Ramos (cell line): ENCODE measurements around the gene BAK1.
"Not testable (repeated sequence)": the region's sequence is repeated elsewhere in the genome, so short reads cannot be mapped to it uniquely, and the experiment has no call there.

Source experiments
- in situ Hi-C: fragments of 300-500 bp; cut with MboI; formaldehyde crosslinking; loops from one replicate; pipeline ENCODE4 v1.14.3; 2022; ENCODE audit warnings: low sequenced_read_pairs; ENCODE audit not compliant: unreplicated experiment

Gene BAK1

DNA sequence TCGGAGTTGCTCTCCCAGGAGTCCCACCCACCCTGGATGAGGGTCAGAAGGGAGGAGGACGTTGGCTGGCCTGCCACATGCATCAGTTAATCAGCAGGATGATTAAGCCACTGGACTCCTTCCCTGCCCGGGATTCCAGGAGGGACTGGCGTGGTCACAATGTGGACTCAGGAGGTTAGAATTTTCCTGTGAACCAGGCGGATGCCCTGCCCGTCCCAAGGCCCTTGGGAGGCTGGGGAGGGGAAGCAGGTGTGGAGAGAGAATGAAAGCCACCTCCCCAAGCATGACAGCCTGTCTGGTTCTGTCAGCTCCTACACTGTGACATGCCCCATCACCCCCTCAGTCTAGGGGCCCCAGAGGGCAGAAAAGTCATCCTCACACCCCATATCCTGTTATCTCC, 29.5 kb upstream of the BAK1 start:
- in situ Hi-C loops: no loop called here

DNA sequence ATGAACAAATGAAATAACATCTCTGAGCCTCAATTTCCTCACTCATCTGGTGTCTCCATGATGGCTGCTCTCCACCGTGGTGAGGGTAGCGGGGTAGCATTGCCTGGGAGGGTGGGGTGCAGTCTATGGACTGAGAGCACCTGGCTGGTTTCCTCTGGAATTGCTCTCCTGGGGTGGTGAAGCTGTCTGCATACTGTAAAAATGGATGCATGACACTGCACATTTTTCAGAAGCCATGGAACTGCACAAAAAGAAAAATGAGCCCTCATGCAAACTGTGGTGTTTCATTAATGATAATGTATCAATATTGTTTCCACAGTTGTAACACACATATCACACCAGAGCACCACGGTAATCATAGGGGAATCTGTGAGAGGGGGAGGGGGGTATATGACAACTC, 28.9 kb upstream of the BAK1 start:
- in situ Hi-C loops: no loop called here

DNA sequence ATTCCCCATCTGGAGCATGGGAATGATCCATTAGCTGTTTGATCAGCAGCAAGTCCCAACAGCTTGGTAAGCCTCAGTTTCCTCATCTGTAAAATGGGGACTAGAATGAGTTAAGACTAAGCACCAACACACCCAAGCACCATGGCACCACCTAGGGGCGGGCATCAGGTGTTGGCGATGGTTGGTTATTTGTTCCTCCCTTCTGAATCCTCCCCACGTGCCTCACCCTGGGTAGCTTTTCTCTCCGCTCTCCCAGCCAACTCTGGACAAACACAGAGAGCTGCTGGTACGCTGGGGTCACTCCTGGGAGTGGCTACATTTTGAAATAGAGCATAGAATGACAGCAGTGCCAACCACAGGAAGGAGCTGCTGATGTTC, 27.7 kb upstream of the BAK1 start:
- in situ Hi-C loops: no loop called here

DNA sequence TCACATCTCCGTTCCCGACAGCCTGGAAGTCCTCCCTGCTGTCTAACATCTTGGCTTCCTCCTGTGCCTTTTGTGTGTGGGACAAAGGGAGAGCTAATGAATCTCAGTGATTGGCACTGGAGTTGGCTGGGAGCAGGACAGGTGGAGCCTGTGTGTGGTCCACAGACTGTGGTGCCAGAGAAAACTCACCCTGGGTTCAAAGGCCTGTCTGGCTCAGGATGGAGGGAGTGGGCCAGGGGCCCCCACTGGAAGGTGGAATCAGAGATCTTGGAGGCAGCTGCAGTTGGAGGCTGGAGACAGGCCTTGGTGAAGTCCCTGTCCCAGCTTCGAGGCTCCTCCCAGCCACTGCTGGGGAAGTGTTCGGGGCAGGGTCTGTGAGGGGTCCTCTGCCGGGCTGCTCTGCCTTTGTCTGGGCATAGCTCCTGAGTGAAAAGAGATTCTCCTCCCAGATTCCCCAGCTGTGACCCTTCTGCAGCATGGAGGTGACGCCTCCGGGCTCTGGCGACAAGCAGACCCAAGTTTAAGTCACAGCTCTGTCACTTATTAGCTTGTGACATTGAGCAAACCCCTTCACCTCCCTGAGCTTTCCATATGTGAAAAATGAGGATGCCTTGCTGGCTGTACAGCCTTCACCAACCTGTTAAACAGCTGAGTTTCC, 27.2 kb upstream of the BAK1 start:
- in situ Hi-C loops: no loop called here

DNA sequence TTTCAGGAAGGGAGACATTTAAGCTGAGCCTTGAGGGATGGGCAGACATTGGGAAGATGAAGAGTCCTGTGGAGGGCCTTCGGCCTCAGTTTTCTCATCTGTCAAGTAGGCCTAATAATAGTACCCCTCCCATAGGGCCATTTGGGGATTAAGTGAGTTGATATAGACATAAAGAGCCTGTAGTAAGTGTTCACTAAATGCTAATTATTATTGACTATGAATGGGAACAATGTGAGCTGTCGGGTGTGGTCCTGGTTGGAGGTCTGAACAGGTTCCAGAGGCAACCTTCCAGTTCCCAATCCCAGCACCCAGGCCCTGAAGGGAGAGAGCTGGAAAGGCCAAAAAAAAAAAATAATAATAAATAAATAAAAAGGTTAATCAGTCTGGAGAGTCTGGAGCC, 26.6 kb upstream of the BAK1 start:
- in situ Hi-C loops: no loop called here

DNA sequence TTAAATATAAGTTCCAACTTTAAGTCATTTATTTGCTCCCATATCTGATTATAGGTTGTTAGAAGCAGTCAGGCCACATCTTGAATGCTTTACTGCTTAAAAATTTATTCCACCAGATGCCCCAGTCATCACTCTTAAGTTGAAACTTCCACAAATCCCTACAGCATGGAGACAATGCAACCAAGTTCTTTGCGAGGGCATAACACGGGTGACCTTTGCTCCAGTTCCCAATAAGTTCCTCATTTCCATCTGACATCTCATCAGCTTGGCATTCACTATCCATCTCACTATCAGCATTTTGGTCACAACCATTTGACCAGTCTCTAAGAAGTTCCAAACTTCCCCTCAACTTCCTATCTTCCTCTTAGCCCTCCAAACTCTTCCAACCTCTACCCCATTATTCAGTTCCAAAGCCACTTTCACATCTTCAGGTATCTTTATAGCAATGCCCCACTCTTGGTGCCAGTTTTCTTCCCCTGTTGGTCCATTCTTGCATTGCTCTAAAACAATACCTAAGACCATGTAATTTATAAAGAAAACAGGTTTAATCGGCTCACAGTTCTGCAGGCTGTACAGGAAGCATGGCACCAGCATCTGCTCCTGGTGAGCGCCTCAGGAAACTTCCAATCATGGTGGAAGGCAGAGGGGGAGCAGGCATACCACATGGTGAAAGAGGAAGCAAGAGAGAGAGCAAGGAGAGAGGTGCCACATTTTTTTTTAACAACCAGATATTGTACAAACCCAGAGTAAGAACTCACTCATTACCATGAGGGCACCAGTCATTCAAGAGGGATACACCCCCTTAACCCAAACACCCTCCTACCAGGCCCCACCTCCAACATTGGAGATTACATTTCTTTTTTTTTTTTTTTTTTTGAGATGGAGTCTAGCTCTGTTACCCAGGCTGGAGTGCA, 25.1 kb upstream of the BAK1 start:
- in situ Hi-C loops: no loop called here

DNA sequence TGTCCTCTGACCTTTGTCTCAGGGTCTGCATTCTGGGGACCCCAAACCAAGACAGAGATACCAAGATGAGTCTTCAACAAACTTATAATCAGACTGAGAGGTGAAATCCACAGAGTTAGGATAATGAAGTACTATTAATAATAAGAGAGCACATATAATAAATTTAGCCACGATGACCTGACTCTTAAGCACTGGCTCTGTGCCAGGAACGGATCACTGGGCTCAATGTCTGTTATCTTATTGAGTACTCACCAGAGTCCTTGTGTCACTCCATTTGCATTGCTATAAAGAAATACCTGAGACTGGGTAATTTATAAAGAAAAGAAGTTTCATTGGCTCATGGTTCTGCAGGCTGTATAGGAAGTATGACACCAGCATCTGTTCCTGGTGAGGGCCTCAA, 22.1 kb upstream of the BAK1 start:
- in situ Hi-C loops: no loop called here

DNA sequence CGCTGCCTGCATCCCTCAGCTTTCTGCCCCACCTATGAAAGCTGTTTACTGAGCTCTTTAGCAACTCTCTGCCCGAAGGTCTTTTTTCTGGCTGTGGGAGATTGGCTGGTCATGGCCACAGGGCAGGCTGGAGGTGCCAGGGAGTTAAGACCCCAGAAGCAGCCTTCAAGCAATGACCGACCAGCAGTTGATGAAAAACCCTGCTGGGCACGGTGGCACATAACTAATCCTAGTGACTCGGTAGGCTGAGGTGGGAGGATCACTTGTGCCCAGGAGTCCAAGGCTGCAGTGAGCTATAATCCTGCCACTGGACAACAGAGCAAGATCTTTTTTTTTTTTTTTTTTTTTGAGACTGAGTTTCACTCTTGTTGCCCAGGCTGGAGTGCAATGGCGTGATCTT, 20.7 kb upstream of the BAK1 start:
- in situ Hi-C loops: no loop called here

DNA sequence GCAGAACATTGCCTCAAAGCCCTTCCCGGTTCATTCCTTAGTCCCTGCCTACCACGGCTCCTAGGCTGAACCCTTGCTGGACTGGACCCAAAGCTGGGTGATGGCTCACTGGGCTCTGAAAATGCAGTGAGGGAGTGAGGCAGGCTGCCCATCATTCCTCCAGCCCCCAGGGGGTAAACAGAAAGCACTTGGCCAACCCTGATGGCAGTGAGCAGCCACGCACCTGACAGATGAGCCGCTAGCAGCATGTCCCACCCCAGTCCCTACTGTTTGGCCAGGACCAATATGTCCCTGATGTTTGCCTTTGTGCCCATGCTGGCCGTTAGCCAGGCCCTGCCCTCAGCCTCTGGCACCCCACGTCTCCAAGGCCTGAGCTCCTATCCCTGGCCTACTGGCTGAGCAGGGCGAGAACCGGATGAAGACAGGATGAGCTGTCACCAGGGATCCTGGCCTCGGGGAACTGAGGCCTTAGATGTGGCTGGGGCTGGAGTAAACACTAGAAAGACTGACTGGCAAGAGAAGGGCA, 19.4 kb upstream of the BAK1 start:
- in situ Hi-C loops: no loop called here

DNA sequence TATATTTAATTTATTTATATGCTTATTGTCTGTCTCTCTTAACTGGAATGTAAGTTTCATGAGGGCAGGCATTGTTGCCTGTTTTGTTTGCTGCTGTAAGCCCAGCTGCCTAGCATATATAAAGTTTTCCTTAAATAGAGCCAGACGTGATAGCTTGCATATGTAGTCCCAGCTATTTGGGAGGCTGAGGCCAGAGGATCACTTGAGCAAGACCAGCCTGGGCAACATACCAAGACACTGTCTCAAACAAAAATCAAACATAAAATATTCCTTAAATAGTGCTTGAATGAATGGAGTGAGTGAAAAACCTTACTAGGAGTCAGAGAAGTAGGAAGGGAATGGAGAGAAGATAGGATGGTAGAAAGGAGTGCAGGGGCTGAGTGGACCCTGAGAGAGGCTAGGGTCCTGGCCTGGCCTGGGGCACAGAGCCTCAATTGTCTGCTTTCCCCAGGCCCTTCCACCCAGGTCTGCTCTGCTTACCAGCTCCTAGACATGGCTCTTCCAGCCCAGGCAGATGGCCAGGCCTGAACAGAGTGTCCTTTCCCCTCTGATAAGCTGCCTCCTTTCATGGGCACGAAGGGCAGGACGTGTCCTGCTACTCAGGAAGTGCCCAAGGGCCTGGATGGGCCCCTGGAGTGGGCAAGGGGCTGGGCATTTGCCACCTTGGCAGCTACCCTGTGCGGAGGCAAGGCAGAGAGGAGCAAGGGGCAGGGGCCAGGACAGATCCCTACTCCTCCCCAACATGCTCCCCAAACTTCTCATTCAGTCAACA, 17.7 kb upstream of the BAK1 start:
- in situ Hi-C loops: no loop called here

DNA sequence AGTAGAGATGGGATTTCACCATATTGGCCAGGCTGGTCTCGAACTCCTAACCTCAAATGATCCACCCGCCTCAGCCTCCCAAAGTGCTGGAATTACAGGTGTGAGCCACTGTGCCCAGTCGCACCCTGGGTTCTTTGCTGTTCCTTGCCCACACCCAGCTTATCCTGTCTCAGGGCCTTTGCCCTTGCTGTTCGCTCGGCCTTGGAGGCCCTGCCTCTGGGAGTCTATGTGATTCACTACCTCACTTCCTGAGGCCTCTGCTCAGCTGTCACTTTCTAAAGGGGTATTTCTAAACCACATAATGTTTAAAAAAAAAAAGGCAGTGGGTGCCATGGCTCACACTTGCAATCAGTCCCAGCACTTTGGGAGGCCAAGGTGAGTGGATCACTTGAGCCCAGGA, 16.8 kb upstream of the BAK1 start:
- in situ Hi-C loops: not testable (repeated sequence)

DNA sequence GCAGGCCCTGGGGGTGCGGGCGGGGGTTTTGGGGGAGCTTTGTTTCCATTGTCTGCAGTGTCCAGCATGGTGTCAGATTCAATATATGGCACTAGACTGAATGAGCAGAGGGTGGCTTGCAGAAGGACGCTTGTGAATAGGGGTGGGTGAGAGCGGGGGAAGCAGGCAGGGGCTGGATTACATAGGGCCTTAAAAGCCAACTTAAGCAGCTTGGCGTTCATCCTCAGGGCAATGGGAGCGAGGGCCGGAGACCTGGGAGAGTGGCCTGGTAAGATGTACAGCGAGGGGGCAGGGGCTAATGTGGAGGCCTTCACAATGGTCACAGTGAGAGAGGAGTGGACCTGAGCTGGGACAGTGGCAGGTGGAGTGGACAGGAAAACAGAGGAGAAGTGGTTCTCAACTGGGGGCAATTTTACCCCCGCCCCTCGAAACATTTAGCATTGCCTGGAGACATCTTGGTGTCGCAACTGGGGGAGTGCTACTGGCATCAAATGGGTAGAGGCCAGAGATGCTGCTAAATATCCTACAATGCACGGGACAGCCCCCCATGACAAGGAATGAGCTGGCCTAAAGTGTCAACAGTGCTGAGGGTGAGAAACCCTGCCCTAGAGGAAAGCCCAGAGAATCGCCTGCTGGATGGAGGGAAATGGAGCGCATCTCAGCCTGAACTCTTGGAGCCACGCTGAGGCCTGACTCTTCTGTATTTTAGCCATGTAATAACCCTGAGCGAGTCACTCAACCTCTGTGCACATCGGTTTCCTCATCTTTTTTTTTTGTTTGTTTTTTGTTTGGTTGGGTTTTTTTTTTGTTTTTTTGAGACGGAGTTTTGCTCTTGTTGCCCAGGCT, 15.1 kb upstream of the BAK1 start:
- in situ Hi-C loops: no loop called here

DNA sequence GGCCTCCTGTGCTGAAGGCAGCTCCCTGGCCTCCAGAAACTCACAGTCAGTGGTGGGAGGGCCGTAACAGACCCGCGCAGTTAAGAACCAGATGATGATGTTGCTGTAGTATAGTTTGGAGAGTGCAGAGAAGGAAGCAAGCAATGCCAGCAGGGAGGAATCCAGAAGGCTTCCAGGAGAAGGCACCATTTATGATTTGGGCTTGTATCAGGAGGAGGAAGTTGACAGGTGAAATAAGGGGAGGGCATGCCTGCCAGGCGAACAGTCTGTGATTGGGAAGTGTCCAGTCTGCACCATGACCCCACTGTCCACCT, 13.3 kb upstream of the BAK1 start:
- in situ Hi-C loops: no loop called here

DNA sequence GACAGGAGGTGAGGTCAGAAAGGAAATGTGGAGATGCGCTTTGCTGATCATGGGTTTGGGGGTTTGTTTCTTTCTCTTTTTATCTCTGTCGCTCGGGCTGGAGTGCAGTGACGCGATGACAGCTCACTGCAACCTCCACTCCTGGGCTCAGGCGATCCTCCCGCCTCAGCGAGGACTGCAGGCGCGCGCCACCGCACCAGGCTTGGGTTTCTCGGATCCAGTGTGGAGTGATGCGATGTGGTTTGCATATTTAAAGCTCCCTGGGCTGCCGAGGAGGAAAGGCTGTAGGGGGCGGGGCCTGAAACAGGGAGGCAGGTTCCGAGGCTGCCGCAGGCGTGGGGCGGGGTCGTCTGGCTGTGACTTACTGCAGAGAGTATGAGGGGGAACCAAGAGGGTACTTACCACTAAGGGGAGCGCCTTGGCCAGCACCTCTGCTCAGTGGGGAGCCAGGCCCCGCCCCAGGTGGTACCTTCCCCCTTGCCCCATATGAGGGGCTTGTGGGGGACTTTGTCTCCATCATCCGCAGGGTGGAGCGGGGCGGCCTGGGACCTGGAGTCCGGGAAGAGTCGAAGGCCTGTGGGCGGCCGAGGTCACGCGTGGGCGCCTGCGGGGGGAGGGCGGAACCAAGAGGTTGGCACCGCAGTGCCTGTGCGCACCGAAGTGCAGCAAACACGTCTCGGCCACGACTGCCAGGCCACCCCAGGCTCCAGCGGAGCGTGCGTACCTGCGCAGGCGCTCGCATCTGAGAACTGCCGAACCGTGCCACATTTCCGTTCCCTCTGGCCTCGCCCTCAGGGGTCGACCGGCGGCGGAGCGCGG, 12.7 kb upstream of the BAK1 start:
- in situ Hi-C loops: no loop called here

DNA sequence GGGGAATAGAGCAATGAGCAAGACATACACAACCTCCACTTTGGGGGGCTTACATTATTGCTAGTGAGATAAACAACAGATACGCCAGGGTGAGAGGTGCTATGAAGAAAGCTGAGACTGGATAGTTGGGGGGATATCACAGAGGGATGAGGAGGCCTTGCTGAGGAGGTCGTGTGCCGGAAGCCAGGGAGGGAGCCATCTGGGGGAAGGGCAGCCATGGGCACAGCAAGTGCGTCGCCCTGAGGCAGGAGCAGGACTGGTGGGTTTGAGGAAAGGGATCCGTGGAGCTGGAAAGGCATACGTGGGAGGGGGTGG, 12.2 kb upstream of the BAK1 start:
- in situ Hi-C loops: no loop called here

DNA sequence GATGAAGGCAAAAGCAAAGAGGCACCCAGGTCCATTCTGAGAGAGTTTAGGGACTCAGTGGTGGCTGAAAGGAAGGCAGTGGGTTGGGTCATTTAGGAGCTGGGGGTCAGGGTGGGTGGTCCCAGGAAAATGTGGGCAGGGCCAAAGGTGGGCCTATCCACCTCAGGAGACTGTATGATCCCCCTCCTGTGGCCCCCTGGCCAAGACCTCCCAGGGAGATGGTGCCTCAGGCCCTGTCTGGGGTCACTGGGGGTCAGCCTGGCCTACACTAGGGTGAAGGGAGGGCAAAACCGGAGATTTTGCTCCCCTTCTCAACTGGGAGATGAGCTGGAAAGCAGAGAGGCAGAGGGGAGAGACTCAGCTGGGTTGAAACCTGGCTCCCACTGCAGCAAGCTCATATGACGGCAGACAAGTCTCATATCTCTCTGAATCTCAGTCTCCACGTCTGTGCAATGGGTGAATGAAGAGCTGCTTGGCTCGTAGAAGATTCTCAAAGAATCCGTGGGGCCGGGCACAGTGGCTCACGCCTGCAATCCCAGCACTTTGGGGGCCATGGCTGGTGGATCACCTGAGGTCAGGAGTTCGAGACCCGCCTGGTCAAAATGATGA, 11.5 kb upstream of the BAK1 start:
- in situ Hi-C loops: no loop called here

DNA sequence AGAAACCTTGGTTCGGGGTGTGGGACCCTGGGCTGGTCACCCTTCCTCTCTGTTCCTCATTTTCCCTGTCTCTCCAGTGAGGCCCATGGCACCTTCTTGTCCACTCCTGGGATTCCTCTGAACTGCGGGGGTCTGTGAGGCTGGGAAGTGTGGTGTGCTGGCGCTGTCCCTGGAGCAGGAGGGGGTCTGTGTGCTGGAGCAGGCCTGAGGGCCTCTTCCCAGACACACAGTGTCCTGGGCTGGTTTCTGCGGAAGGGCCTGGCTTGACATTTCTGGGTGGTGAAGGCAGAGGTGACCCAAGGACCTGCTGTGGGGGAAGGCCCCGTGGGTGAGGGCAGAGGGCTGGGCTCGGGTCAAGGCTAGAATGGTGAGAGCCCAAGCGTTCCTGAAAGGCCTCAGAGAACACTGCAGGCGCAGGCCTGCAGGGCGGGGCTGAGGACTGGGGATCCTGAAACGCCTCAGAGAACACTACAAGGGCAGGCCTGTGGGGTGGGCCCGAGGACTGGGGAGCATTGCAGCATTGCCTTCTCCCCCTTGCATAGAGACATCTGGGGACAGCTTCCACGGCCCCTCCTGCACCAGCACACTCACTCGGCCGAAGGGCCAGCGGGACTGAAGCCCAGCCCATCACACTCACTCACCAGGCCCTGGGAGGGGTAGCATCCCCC, 10.6 kb upstream of the BAK1 start:
- in situ Hi-C loops: no loop called here

DNA sequence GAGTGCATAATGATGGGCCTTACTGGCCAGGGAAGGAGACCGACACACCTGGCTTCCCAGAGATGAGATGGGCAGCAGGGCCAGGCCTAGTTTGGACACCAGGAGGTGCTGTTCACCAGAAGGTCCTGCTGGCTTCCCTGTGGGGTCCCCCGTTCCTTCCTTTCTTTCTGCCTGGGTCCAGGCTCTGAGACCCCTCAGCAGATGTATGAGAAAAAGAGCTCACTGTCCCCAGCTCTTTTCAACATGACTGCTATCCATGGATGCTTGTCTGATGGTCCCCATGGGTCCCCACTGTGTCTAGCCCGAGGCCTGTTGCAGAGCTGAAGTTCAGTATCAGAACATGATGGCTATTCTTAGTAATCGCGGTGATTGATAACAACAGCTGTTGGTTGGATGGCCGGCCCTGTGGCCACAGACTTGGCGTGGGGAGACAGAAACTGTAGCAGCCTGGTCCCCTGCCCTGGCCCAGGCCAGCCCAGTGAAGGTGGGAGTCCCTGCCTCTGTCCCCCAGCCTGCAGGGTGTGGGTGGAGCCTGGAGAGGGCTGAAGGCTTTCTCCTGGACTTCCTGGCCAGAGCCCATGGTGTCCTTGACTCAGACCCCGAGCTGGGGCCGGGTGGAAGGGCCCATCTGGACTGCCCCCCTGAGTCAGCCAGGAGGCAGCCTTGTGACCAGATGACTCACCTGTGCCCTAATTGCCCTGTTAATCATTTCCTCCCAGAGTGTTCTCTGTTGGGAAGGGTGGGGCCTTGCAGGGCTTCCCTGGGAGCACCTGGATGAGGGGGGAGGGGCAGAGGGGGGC, 9.9 kb upstream of the BAK1 start:
- in situ Hi-C loops: loop anchor here (5.0 kb wide), 1 partner anchor 112 kb away; no protein-coding TSS in a partner anchor
